Measurements from ENCODE around the gene HTR3C.
"Not testable (repeated sequence)": the region's sequence is repeated elsewhere in the genome, so short reads cannot be mapped to it uniquely, and the experiment has no call there.

HTR3C gene

GRCh38 chr3:184052767-184053166, at the start of gene HTR3C:
HTR3C (plus strand) TSS chr3:184053047; CDS start chr3:184053081, 34 bp downstream.
- no peak for DNase-seq

GRCh38 chr3:184003187-184003967, 49.5 kb upstream of the HTR3C start:
- DNase-seq: no peak

GRCh38 chr3:184004476-184004875, 48.4 kb upstream of the HTR3C start:
- DNase-seq: no peak

GRCh38 chr3:184005941-184006507, 46.8 kb upstream of the HTR3C start:
- no peak for DNase-seq

- not testable (repeated sequence) for DNase-seq
Measured at GRCh38 chr3:184007143-184007813, 45.6 kb upstream of the HTR3C start.

GRCh38 chr3:184008161-184008560, 44.7 kb upstream of the HTR3C start:
- DNase-seq: no peak

GRCh38 chr3:184011230-184011876, 41.5 kb upstream of the HTR3C start:
- DNase-seq: no peak

GRCh38 chr3:184011937-184012889, 40.6 kb upstream of the HTR3C start:
- no peak for DNase-seq

GRCh38 chr3:184015381-184016019, 37.3 kb upstream of the HTR3C start:
- DNase-seq: no peak

- no peak for DNase-seq
Measured at GRCh38 chr3:184016169-184016570, 36.7 kb upstream of the HTR3C start.

GRCh38 chr3:184016811-184017671, 35.8 kb upstream of the HTR3C start:
- no peak for DNase-seq

- DNase-seq: peak; percentile 29
Measured at GRCh38 chr3:184017672-184018423, 35.0 kb upstream of the HTR3C start, which contains the start of gene ABCC5. ABCC5 (minus strand) TSS chr3:184017884; CDS start chr3:184014392, 3,492 bp downstream.

- DNase-seq: no peak
Measured at GRCh38 chr3:184018424-184018973, 34.3 kb upstream of the HTR3C start.

- DNase-seq: peak; percentile 44
Measured at GRCh38 chr3:184022323-184022722, 30.5 kb upstream of the HTR3C start.

- not testable (repeated sequence) for DNase-seq
Measured at GRCh38 chr3:184025256-184025655, 27.6 kb upstream of the HTR3C start.

GRCh38 chr3:184028275-184028890, 24.5 kb upstream of the HTR3C start:
- DNase-seq: not testable (repeated sequence)

- no peak for DNase-seq
Measured at GRCh38 chr3:184029443-184029842, 23.4 kb upstream of the HTR3C start.

GRCh38 chr3:184030536-184030935, 22.3 kb upstream of the HTR3C start:
- DNase-seq: no peak

- no peak for DNase-seq
Measured at GRCh38 chr3:184031187-184031792, 21.6 kb upstream of the HTR3C start, which contains the start of gene HTR3D. HTR3D (plus strand) TSS chr3:184031742; CDS start chr3:184031742, 0 bp downstream.
